IPS DF 4.7 (cell line): ENCODE data around the gene MAP2K7.
"Not testable (repeated sequence)": the region's sequence is repeated elsewhere in the genome, so short reads cannot be mapped to it uniquely, and the experiment has no call there.

Source experiments
- DNase-seq: peaks from one replicate; pipeline ENCODE4 v3.0.0-alpha.2; 2013; ENCODE audit warnings: low spot score; ENCODE audit errors: extremely low read depth

Gene MAP2K7

GRCh38 chr19:7883105-7883504 lies 20.6 kb upstream of the MAP2K7 start:
- no peak for DNase-seq

- no peak for DNase-seq
Measured at GRCh38 chr19:7883796-7884570, 19.7 kb upstream of the MAP2K7 start.

GRCh38 chr19:7885818-7886217 lies 17.9 kb upstream of the MAP2K7 start:
- DNase-seq: no peak

GRCh38 chr19:7887408-7888144 lies 16.1 kb upstream of the MAP2K7 start:
- no peak for DNase-seq

GRCh38 chr19:7888145-7888825 lies 15.4 kb upstream of the MAP2K7 start, which contains the start of gene LRRC8E:
Gene LRRC8E, plus strand, starts transcription at chr19:7888510. Its CDS starts 7,094 bp downstream, at chr19:7895604.
- no peak for DNase-seq

GRCh38 chr19:7888826-7889217 lies 14.9 kb upstream of the MAP2K7 start:
- DNase-seq: no peak

GRCh38 chr19:7893362-7894101 lies 10.1 kb upstream of the MAP2K7 start:
- not testable (repeated sequence) for DNase-seq

- DNase-seq: no peak
Measured at GRCh38 chr19:7894612-7895309, 8.9 kb upstream of the MAP2K7 start.

GRCh38 chr19:7895565-7895964 lies 8.1 kb upstream of the MAP2K7 start:
- DNase-seq: no peak

- no peak for DNase-seq
Measured at GRCh38 chr19:7897292-7897691, 6.4 kb upstream of the MAP2K7 start.

- no peak for DNase-seq
Measured at GRCh38 chr19:7898967-7899366, 4.7 kb upstream of the MAP2K7 start.

GRCh38 chr19:7899751-7900378 lies 3.8 kb upstream of the MAP2K7 start:
- DNase-seq: no peak

- no peak for DNase-seq
Measured at GRCh38 chr19:7900401-7900870, 3.2 kb upstream of the MAP2K7 start.

GRCh38 chr19:7900931-7901330 lies 2.7 kb upstream of the MAP2K7 start:
- no peak for DNase-seq

- no peak for DNase-seq
Measured at GRCh38 chr19:7901337-7901736, 2.3 kb upstream of the MAP2K7 start.

GRCh38 chr19:7902796-7903243 lies 857 bp upstream of the MAP2K7 start:
- no peak for DNase-seq

GRCh38 chr19:7904074-7905020 lies 670 bp downstream of the MAP2K7 start:
- no peak for DNase-seq

GRCh38 chr19:7905268-7905667 lies 1.6 kb downstream of the MAP2K7 start:
- DNase-seq: no peak

- no peak for DNase-seq
Measured at GRCh38 chr19:7905859-7906258, 2.2 kb downstream of the MAP2K7 start.
